HepG2 (cell line): ENCODE results near the gene TYMP. TPM values are rescaled to one million over a fixed set of nuclear protein-coding genes. Genes with fewer than 3 reads are reported as not detected.

Experiments
- ATAC-seq: fragments of 200-7000 bp; cut with Tn5 transposase; 3 replicates; pipeline ENCODE4 v1.9.1; 2020; ENCODE audit warnings: mild to moderate bottlenecking, moderate library complexity
- BruUV-seq: library from RNA; stranded (reverse); fragments of 400-500 nt; replicated peaks from 2 replicates; lab custom pipeline; 2021; lab: Mats Ljungman, UMichigan
- CTCF ChIA-PET: fragments of 300-600 bp; formaldehyde crosslinking; extraction: SDS; loops from one replicate; lab custom pipeline; 2021; ENCODE audit warnings: low total read pairs, inconsistent platforms, low intra/inter-chr PET ratio; lab: Yijun Ruan, JAX
- POLR2A ChIA-PET: fragments of 350-600 bp; sonication (Branson Sonifier 250); formaldehyde crosslinking; loops from one replicate; lab custom pipeline; 2020; ENCODE audit warnings: antibody characterized with exemption, inconsistent platforms; lab: Yijun Ruan, JAX
- DNase-seq: peaks from one replicate; pipeline ENCODE4 v3.0.0-alpha.2; 2015; ENCODE audit warnings: low spot score
- FAIRE-seq: peaks from 3 replicates; lab custom pipeline; 2011; peaks lifted over from hg19 to GRCh38; lab: Jason Lieb, UNC
- H2AFZ ChIP-seq: one replicate; pipeline ENCODE4 v1.6.1; 2011; ENCODE audit warnings: low read length, inconsistent platforms
- H3K27ac ChIP-seq: fragments of 300-600 bp; 3 replicates; pipeline ENCODE4 v1.8.0; 2011; ENCODE audit warnings: mixed run types, mild to moderate bottlenecking, mixed read lengths, low read length, inconsistent platforms; ENCODE audit not compliant: insufficient read depth; ENCODE audit errors: extremely low read length
- H3K27me3 ChIP-seq, 2 experiments: fragments of 200-600 bp in 1 of 2; 2 replicates in 1 of 2; 3 replicates in 1 of 2; pipeline versions ENCODE4 v1.6.0 to v1.8.0; 2011; ENCODE audit warnings: low read length in 2 of 2, mild to moderate bottlenecking in 2 of 2, moderate library complexity in 2 of 2, inconsistent platforms in 1 of 2; ENCODE audit not compliant: insufficient read depth in 2 of 2, control insufficient read depth in 1 of 2
- H3K36me3 ChIP-seq, 2 experiments: fragments of 200-600 bp in 1 of 2; replicated peaks in 1 of 2; 2 replicates in 1 of 2; 3 replicates in 1 of 2; pipeline versions ENCODE4 v1.5.1 to v1.8.0; 2011; ENCODE audit warnings: low read length in 2 of 2, inconsistent platforms in 1 of 2; ENCODE audit not compliant: insufficient read depth in 2 of 2, control insufficient read depth in 1 of 2
- H3K4me1 ChIP-seq: 2 replicates; pipeline ENCODE4 v1.5.1; 2012; ENCODE audit warnings: low read length, inconsistent platforms; ENCODE audit not compliant: insufficient read depth
- H3K4me2 ChIP-seq: 2 replicates; pipeline ENCODE4 v1.6.0; 2011; ENCODE audit warnings: low read depth, low read length, inconsistent platforms
- H3K4me3 ChIP-seq, 3 experiments: fragments of 200-600 bp in 1 of 3; sonication (generic), shearing (Covaris generic) in 1 of 3; replicated peaks in 1 of 3; 2 replicates each; pipeline ENCODE4 v1.5.1; 2011 to 2016; ENCODE audit warnings: low read length in 3 of 3, inconsistent platforms in 2 of 3, low read depth in 2 of 3, mild to moderate bottlenecking in 2 of 3, control low read depth in 1 of 3, mixed read lengths in 1 of 3; ENCODE audit not compliant: insufficient read depth in 1 of 3
- H3K79me2 ChIP-seq: one replicate; pipeline ENCODE4 v1.6.1; 2011; ENCODE audit warnings: low read length, inconsistent platforms; ENCODE audit not compliant: insufficient read depth
- H3K9ac ChIP-seq: 2 replicates; pipeline ENCODE4 v1.6.0; 2011; ENCODE audit warnings: mild to moderate bottlenecking, low read depth, low read length, inconsistent platforms; ENCODE audit not compliant: insufficient read depth
- H3K9me3 ChIP-seq: 2 replicates; pipeline ENCODE4 v1.5.1; 2012; ENCODE audit warnings: mild to moderate bottlenecking, low read length
- H4K20me1 ChIP-seq: 2 replicates; pipeline ENCODE4 v1.6.0; 2011; ENCODE audit warnings: inconsistent platforms, mild to moderate bottlenecking, low read length, moderate library complexity; ENCODE audit not compliant: insufficient read depth
- ATAD3A ChIP-seq: sonication (generic); formaldehyde crosslinking; IDR thresholded peaks from 2 replicates; pipeline ENCODE4 v1.4.0; 2020; ENCODE audit warnings: missing genetic modification reagents
- HMGXB4 ChIP-seq, 2 experiments: sonication (generic) in 1 of 2; formaldehyde crosslinking in 1 of 2; IDR thresholded peaks; 2 replicates each; pipeline versions ENCODE4 v1.4.0 to v1.6.1; 2018 to 2020; ENCODE audit warnings: missing genetic modification reagents in 2 of 2, borderline replicate concordance in 1 of 2, low read depth in 1 of 2, mild to moderate bottlenecking in 1 of 2, missing biosample characterization in 1 of 2
- IKZF4 ChIP-seq: sonication (generic); formaldehyde crosslinking; IDR thresholded peaks from 2 replicates; pipeline ENCODE4 v1.5.1; 2020; ENCODE audit warnings: borderline replicate concordance, mild to moderate bottlenecking, low read depth, missing genetic modification reagents; ENCODE audit errors: not compliant biosample characterization
- TOE1 ChIP-seq: sonication (generic); formaldehyde crosslinking; IDR thresholded peaks from 2 replicates; pipeline ENCODE4 v1.4.0; 2020; ENCODE audit warnings: mild to moderate bottlenecking, missing genetic modification reagents
- U2AF1 ChIP-seq: fragments of 200-400 bp; formaldehyde crosslinking; optimal IDR thresholded peaks from 2 replicates; pipeline ENCODE3; 2017; ENCODE audit warnings: mild to moderate bottlenecking, low read depth, low read length
- ZNF790 ChIP-seq: sonication (generic); formaldehyde crosslinking; IDR thresholded peaks from 2 replicates; pipeline ENCODE4 v1.8.0; 2022; ENCODE audit warnings: missing genetic modification reagents, mild to moderate bottlenecking, borderline replicate concordance
- ZNF816 ChIP-seq: sonication (generic); formaldehyde crosslinking; IDR thresholded peaks from 2 replicates; pipeline ENCODE4 v1.8.0; 2022; ENCODE audit warnings: missing genetic modification reagents, mild to moderate bottlenecking, borderline replicate concordance
- WGBS: methylation state at CpG from one replicate; pipeline ENCODE4 v1.1.6; 2017; ENCODE audit warnings: low lambda C conversion rate; 5-methylcytosine and 5-hydroxymethylcytosine counted together
- in situ Hi-C: cut with HindIII; loops from 2 replicates; pipeline ENCODE4 v1.10.0; 2017; ENCODE audit warnings: low pct_unique_long_range_greater_than_20kb; ENCODE audit not compliant: extremely low pct_ligation_motif_present
- intact Hi-C: fragments of 100-400 bp; cut with micrococcal nuclease; formaldehyde crosslinking; loops from one replicate; pipeline ENCODE4 v1.10.0; 2022; ENCODE audit not compliant: unreplicated experiment
- polyA plus RNA-seq, 8 experiments: library from polyadenylated mRNA; depleted of rRNA in 3 of 8; stranded (reverse) in 7 of 8; unstranded in 1 of 8; fragments of >200 nt; fragmentation: Illumina TruSeq in 4 of 8; extraction: Trizol in 4 of 8; gene quantifications; 2 replicates each; pipeline versions ENCODE4 v1.2.1 to v1.2.3, GENCODE V29; 2011 to 2016; ENCODE audit warnings: low read depth in 4 of 8, missing spikeins in 1 of 8, mixed read lengths in 1 of 8; ENCODE audit not compliant: insufficient read depth in 1 of 8
- total RNA-seq, 5 experiments: library from RNA; depleted of rRNA; stranded (reverse); fragments of >200 nt; fragmentation: Illumina TruSeq; extraction: Trizol; gene quantifications; 2 replicates each; pipeline ENCODE4 v1.2.3, GENCODE V29; 2016; ENCODE audit warnings: low read depth in 1 of 5

TYMP gene
- total and polyA plus RNA-seq, 2 of the 13 experiments (the other 11 are each of a cell fraction or from before 2014, with no cell fraction given): 3.9 to 4.3 TPM

DNA sequence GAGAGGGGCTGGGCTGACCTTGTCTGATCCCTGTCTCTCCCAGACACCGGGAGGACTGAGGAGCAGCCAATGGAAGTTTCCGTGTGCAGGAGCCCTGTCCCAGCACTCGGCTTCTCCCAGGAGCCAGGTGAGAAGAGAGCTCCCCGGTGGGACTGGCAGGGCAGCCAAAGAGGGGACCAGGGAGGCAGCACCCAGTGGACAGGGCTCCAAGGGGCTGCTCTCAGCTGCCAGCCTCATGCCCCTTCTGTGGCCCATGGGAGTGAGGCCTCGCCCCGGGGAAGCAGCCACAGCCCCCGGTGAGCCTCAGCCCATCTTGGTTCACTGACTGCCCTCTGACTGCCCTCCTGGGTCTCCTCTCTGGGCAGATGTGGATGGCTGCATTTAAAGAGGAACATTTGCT lies 11.2 kb downstream of the TYMP start:
- Histone ChIP-seq H3K36me3 (peaks cover 22 to 63% of the 10 kb centered on the region in 2 experiments), H3K9ac (no peak overlapping the region), H3K27me3 (no peaks in the 10 kb centered on the region), H3K79me2 (peaks cover 20% of the 10 kb centered on the region), H3K4me2 (no peak overlapping the region), H4K20me1 (peaks cover 8% of the 10 kb centered on the region; the same call in 1 of the 2 replicates), H2AFZ (no peak overlapping the region), H3K27ac (no peak overlapping the region), H3K4me3 (no peak overlapping the region), H3K4me1 (peaks cover 3% of the 10 kb centered on the region), H3K9me3 (no peaks in the 10 kb centered on the region)
- FAIRE-seq (no peak), DNase-seq (no peak), ATAC-seq (no peak)
- in situ Hi-C loops: no loop called here
- POLR2A ChIA-PET: no interaction called here
- TF ChIP-seq ZNF790: no peak
- TF ChIP-seq U2AF1: no peak
- TF ChIP-seq TOE1 (CRISPR knock-in tag): no peak
- TF ChIP-seq HMGXB4 (CRISPR knock-in tag; IDR thresholded peaks at IDR 0.05; ENCODE audit: borderline replicate concordance in 1 of 2, low read depth in 1 of 2): no peak
- TF ChIP-seq ATAD3A: no peak
- TF ChIP-seq ZNF816 (CRISPR knock-in tag): no peak
- no peak for TF ChIP-seq IKZF4 (CRISPR knock-in tag)
- CTCF ChIA-PET: no interaction called here
- intact Hi-C loops: no loop called here
- WGBS: 90% methylated on average over 2 of the region's 7 CpGs
- BruUV-seq: no TSS peak
